GM23248 (cell line): Measurements from ENCODE around the gene UROC1.

ENCODE experiments used
- EZH2 ChIP-seq: fragments of 200-600 bp; sonication (generic); IDR thresholded peaks from 2 replicates; pipeline ENCODE4 v1.6.1; 2018; ENCODE audit warnings: antibody characterized with exemption, mild to moderate bottlenecking; ENCODE audit not compliant: insufficient read depth, poor library complexity, severe bottlenecking
- EZH2phosphoT487 ChIP-seq: fragments of 200-600 bp; sonication (generic); IDR thresholded peaks from 2 replicates; pipeline ENCODE4 v1.6.1; 2018; ENCODE audit warnings: antibody characterized with exemption, moderate library complexity, mild to moderate bottlenecking, low read depth; ENCODE audit not compliant: insufficient read depth

GRCh38 chr3:126538966-126539365, 21.4 kb upstream of the UROC1 start:
- TF ChIP-seq EZH2phosphoT487 (no peak), EZH2 (no peak)
